Measurements from ENCODE around the gene SEC31A.
"Not testable (repeated sequence)": the region's sequence is repeated elsewhere in the genome, so short reads cannot be mapped to it uniquely, and the experiment has no call there.

Gene SEC31A

GRCh38 chr4:82890901-82891706 is at the start of gene SEC31A:
TSS of gene SEC31A (minus strand) at chr4:82891153. CDS start at chr4:82881936, 9,217 bp downstream.
- in situ Hi-C loops (cut with HindIII; ENCODE audit: low pct_unique_long_range_greater_than_20kb, low sequenced_read_pairs): no loop called here
- peak; percentile 54 to 95 for DNase-seq (ENCODE audit: low read depth in 1 of 2, low spot score in 1 of 2)

GRCh38 chr4:82939414-82939813 is 48.5 kb upstream of the SEC31A start:
- in situ Hi-C loops (cut with HindIII; ENCODE audit: low pct_unique_long_range_greater_than_20kb, low sequenced_read_pairs): no loop called here
- TF ChIP-seq JUND (IDR thresholded peaks at IDR 0.05; ENCODE audit: low read depth): no peak

More at GRCh38 chr4:82890901-82891706, at the start of gene SEC31A:
- no peak for TF ChIP-seq JUND (IDR thresholded peaks at IDR 0.05; ENCODE audit: low read depth)

GRCh38 chr4:82934441-82934840 is 43.5 kb upstream of the SEC31A start:
- in situ Hi-C loops (cut with HindIII; ENCODE audit: low pct_unique_long_range_greater_than_20kb, low sequenced_read_pairs): no loop called here

More at GRCh38 chr4:82939414-82939813, 48.5 kb upstream of the SEC31A start:
- no peak for DNase-seq (ENCODE audit: low read depth in 1 of 2, low spot score in 1 of 2)

GRCh38 chr4:82930848-82931755 is 40.1 kb upstream of the SEC31A start:
- in situ Hi-C loops (cut with HindIII; ENCODE audit: low pct_unique_long_range_greater_than_20kb, low sequenced_read_pairs): no loop called here
- DNase-seq (ENCODE audit: low read depth in 1 of 2, low spot score in 1 of 2): no peak
- TF ChIP-seq JUND (IDR thresholded peaks at IDR 0.05; ENCODE audit: low read depth): no peak

More at GRCh38 chr4:82934441-82934840, 43.5 kb upstream of the SEC31A start:
- DNase-seq (ENCODE audit: low read depth in 1 of 2, low spot score in 1 of 2): no peak
- no peak for TF ChIP-seq JUND (IDR thresholded peaks at IDR 0.05; ENCODE audit: low read depth)

- no peak for TF ChIP-seq JUND (IDR thresholded peaks at IDR 0.05; ENCODE audit: low read depth)
- in situ Hi-C loops (cut with HindIII; ENCODE audit: low pct_unique_long_range_greater_than_20kb, low sequenced_read_pairs): no loop called here
- DNase-seq (ENCODE audit: low read depth in 1 of 2, low spot score in 1 of 2): no peak
Observed at GRCh38 chr4:82921795-82922194, 30.8 kb upstream of the SEC31A start.

GRCh38 chr4:82919386-82919785 is 28.4 kb upstream of the SEC31A start:
- no peak for TF ChIP-seq JUND (IDR thresholded peaks at IDR 0.05; ENCODE audit: low read depth)
- no peak for DNase-seq (ENCODE audit: low read depth in 1 of 2, low spot score in 1 of 2)
- in situ Hi-C loops (cut with HindIII; ENCODE audit: low pct_unique_long_range_greater_than_20kb, low sequenced_read_pairs): no loop called here

GRCh38 chr4:82918091-82918490 is 27.1 kb upstream of the SEC31A start:
- TF ChIP-seq JUND (IDR thresholded peaks at IDR 0.05; ENCODE audit: low read depth): no peak
- DNase-seq (ENCODE audit: low read depth in 1 of 2, low spot score in 1 of 2): no peak
- in situ Hi-C loops (cut with HindIII; ENCODE audit: low pct_unique_long_range_greater_than_20kb, low sequenced_read_pairs): no loop called here

GRCh38 chr4:82913968-82914367 is 23.0 kb upstream of the SEC31A start:
- in situ Hi-C loops (cut with HindIII; ENCODE audit: low pct_unique_long_range_greater_than_20kb, low sequenced_read_pairs); DNase-seq (ENCODE audit: low read depth in 1 of 2, low spot score in 1 of 2): not testable (repeated sequence)

GRCh38 chr4:82913305-82913704 is 22.4 kb upstream of the SEC31A start:
- DNase-seq (ENCODE audit: low read depth in 1 of 2, low spot score in 1 of 2): no peak
- in situ Hi-C loops (cut with HindIII; ENCODE audit: low pct_unique_long_range_greater_than_20kb, low sequenced_read_pairs): no loop called here
- TF ChIP-seq JUND (IDR thresholded peaks at IDR 0.05; ENCODE audit: low read depth): no peak

- in situ Hi-C loops (cut with HindIII; ENCODE audit: low pct_unique_long_range_greater_than_20kb, low sequenced_read_pairs): no loop called here
- TF ChIP-seq JUND (IDR thresholded peaks at IDR 0.05; ENCODE audit: low read depth): no peak
- DNase-seq (ENCODE audit: low read depth in 1 of 2, low spot score in 1 of 2): no peak
Observed at GRCh38 chr4:82909326-82909725, 18.4 kb upstream of the SEC31A start.

- in situ Hi-C loops (cut with HindIII; ENCODE audit: low pct_unique_long_range_greater_than_20kb, low sequenced_read_pairs): no loop called here
- no peak for TF ChIP-seq JUND (IDR thresholded peaks at IDR 0.05; ENCODE audit: low read depth)
Observed at GRCh38 chr4:82906469-82906868, 15.5 kb upstream of the SEC31A start.

GRCh38 chr4:82905205-82905604 is 14.3 kb upstream of the SEC31A start:
- DNase-seq (ENCODE audit: low read depth in 1 of 2, low spot score in 1 of 2): no peak
- no peak for TF ChIP-seq JUND (IDR thresholded peaks at IDR 0.05; ENCODE audit: low read depth)
- in situ Hi-C loops (cut with HindIII; ENCODE audit: low pct_unique_long_range_greater_than_20kb, low sequenced_read_pairs): no loop called here

More at GRCh38 chr4:82906469-82906868, 15.5 kb upstream of the SEC31A start:
- DNase-seq (ENCODE audit: low read depth in 1 of 2, low spot score in 1 of 2): no peak

GRCh38 chr4:82903737-82904136 is 12.8 kb upstream of the SEC31A start:
- TF ChIP-seq JUND (IDR thresholded peaks at IDR 0.05; ENCODE audit: low read depth): no peak
- DNase-seq (ENCODE audit: low read depth in 1 of 2, low spot score in 1 of 2): no peak
- in situ Hi-C loops (cut with HindIII; ENCODE audit: low pct_unique_long_range_greater_than_20kb, low sequenced_read_pairs): no loop called here
